Stimulated activated CD8-positive, alpha-beta memory T cell treated with anti-CD3 and anti-CD28 coated beads, Interleukin-4, amount 100 ng/mL, for 48 hours (primary cell): ENCODE measurements around the gene ANOS1.

Experiments used
- DNase-seq: peaks from one replicate; pipeline ENCODE4 v3.0.0-alpha.2; 2020

ANOS1 gene

GRCh38 chrX:8711401-8711800, 20.5 kb downstream of the ANOS1 start:
- DNase-seq, result no peak

GRCh38 chrX:8704184-8704583, 27.8 kb downstream of the ANOS1 start:
- no peak for DNase-seq

GRCh38 chrX:8692871-8693270, 39.1 kb downstream of the ANOS1 start:
- no peak for DNase-seq

- no peak for DNase-seq
Measured at GRCh38 chrX:8689473-8689872, 42.5 kb downstream of the ANOS1 start.

- no peak for DNase-seq
Measured at GRCh38 chrX:8688776-8689175, 43.2 kb downstream of the ANOS1 start.

- no peak for DNase-seq
Measured at GRCh38 chrX:8684201-8684965, 47.6 kb downstream of the ANOS1 start.

GRCh38 chrX:8683687-8684086, 48.2 kb downstream of the ANOS1 start:
- DNase-seq, result no peak

- no peak for DNase-seq
Measured at GRCh38 chrX:8679550-8679949, 52.4 kb downstream of the ANOS1 start.

GRCh38 chrX:8675006-8675630, 56.8 kb downstream of the ANOS1 start:
- no peak for DNase-seq

GRCh38 chrX:8673201-8673600, 58.7 kb downstream of the ANOS1 start:
- no peak for DNase-seq

GRCh38 chrX:8672176-8672575, 59.8 kb downstream of the ANOS1 start:
- DNase-seq, result no peak

- no peak for DNase-seq
Measured at GRCh38 chrX:8668813-8669212, 63.1 kb downstream of the ANOS1 start.

- DNase-seq, result no peak
Measured at GRCh38 chrX:8663325-8663724, 68.6 kb downstream of the ANOS1 start.

GRCh38 chrX:8657883-8658282, 74.1 kb downstream of the ANOS1 start:
- DNase-seq, result no peak

- DNase-seq, result no peak
Measured at GRCh38 chrX:8653956-8654355, 78.0 kb downstream of the ANOS1 start.

- no peak for DNase-seq
Measured at GRCh38 chrX:8649969-8650368, 82.0 kb downstream of the ANOS1 start.

GRCh38 chrX:8647176-8647575, 84.8 kb downstream of the ANOS1 start:
- no peak for DNase-seq

GRCh38 chrX:8639949-8640475, 91.9 kb downstream of the ANOS1 start:
- DNase-seq, result no peak

GRCh38 chrX:8636497-8636896, 95.4 kb downstream of the ANOS1 start:
- no peak for DNase-seq

- no peak for DNase-seq
Measured at GRCh38 chrX:8635812-8636211, 96.1 kb downstream of the ANOS1 start.

GRCh38 chrX:8632924-8633323, 99.0 kb downstream of the ANOS1 start:
- no peak for DNase-seq

- no peak for DNase-seq
Measured at GRCh38 chrX:8629871-8630270, 102.1 kb downstream of the ANOS1 start.

- DNase-seq, result no peak
Measured at GRCh38 chrX:8627796-8628195, 104.1 kb downstream of the ANOS1 start.

- no peak for DNase-seq
Measured at GRCh38 chrX:8607326-8607725, 124.6 kb downstream of the ANOS1 start.

GRCh38 chrX:8604131-8604530, 127.8 kb downstream of the ANOS1 start:
- DNase-seq, result no peak
